Esophagus muscularis mucosa (tissue), 4 donors: ENCODE measurements around the gene ASGR1. TPM values are rescaled to one million over a fixed set of nuclear protein-coding genes. Genes with fewer than 3 reads are reported as not detected.
"Not testable (repeated sequence)": the region's sequence is repeated elsewhere in the genome, so short reads cannot be mapped to it uniquely, and the experiment has no call there.

ENCODE experiments used
- DNase-seq: peaks from one replicate; pipeline ENCODE4 v3.0.0-alpha.2; 2017; ENCODE audit errors: extremely low spot score
- H3K27ac ChIP-seq, 4 donors: fragments of 200-600 bp; sonication (generic); replicated peaks in 1 of 4; 1 replicate in 3 of 4; 2 replicates in 1 of 4; pipeline ENCODE4 v1.5.1; 2016 to 2019; ENCODE audit warnings: mild to moderate bottlenecking in 1 of 4
- H3K27me3 ChIP-seq, 4 donors: fragments of 200-600 bp; sonication (generic); one replicate each; pipeline versions ENCODE4 v1.5.1 to v1.6.0; 2016 to 2019
- H3K36me3 ChIP-seq, 4 donors: fragments of 200-600 bp; sonication (generic); one replicate each; pipeline ENCODE4 v1.5.1; 2016 to 2019
- H3K4me1 ChIP-seq, 4 donors: fragments of 200-600 bp; sonication (generic); one replicate each; pipeline ENCODE4 v1.5.1; 2016 to 2019
- H3K4me3 ChIP-seq, 4 donors: fragments of 200-600 bp; sonication (generic); 1 replicate in 2 of 4; 2 replicates in 2 of 4; pipeline ENCODE4 v1.5.1; 2016 to 2019; ENCODE audit warnings: mild to moderate bottlenecking in 4 of 4, moderate library complexity in 1 of 4
- H3K9me3 ChIP-seq, 4 donors: fragments of 200-600 bp; sonication (generic); 1 replicate in 3 of 4; 2 replicates in 1 of 4; pipeline ENCODE4 v1.5.1; 2016 to 2019
- CTCF ChIP-seq, 3 experiments: fragments of 200-600 bp in 2 of 3; fragments of 450-650 bp in 1 of 3; sonication (generic) in 2 of 3; IDR thresholded peaks; one replicate each; pipeline ENCODE4 v1.5.1; 2017 to 2019; ENCODE audit warnings: antibody characterized with exemption in 3 of 3, mild to moderate bottlenecking in 2 of 3, moderate library complexity in 1 of 3
- EP300 ChIP-seq: sonication (generic); formaldehyde crosslinking; IDR thresholded peaks from one replicate; pipeline ENCODE4 v1.6.1; 2017; ENCODE audit warnings: antibody characterized with exemption
- POLR2A ChIP-seq: fragments of 450-650 bp; IDR thresholded peaks from one replicate; pipeline ENCODE4 v1.6.1; 2017; ENCODE audit warnings: antibody characterized with exemption, moderate library complexity, mild to moderate bottlenecking, low read depth
- POLR2AphosphoS5 ChIP-seq, 2 donors: sonication (generic); formaldehyde crosslinking; IDR thresholded peaks; one replicate each; pipeline ENCODE4 v1.6.1; 2017; ENCODE audit warnings: antibody characterized with exemption in 2 of 2
- WGBS: methylation state at CpG from one replicate; pipeline ENCODE4 v1.1.5; 2018; 5-methylcytosine and 5-hydroxymethylcytosine counted together
- intact Hi-C: fragments of 100-400 bp; cut with DNase I; formaldehyde crosslinking; loops from one replicate; pipeline ENCODE4 v1.15.1; 2023
- total RNA-seq, 4 donors: library from RNA; depleted of rRNA; stranded (reverse); fragments of >200 nt; gene quantifications; one replicate each; pipeline versions ENCODE4 v1.1.0 to v1.2.1, GENCODE V29; 2016

Gene ASGR1
- total RNA-seq, 4 donors from 2014 or later, result 0.52 to 2.5 TPM; not detected in 2

- H3K27ac ChIP-seq, result no peak overlapping the region
- intact Hi-C loops, result no loop called here
- peaks cover 0 to 9% (median 0%) of the 10 kb centered on the region in 4 donors for H3K27me3 ChIP-seq
- H3K4me1 ChIP-seq, result no peaks in the 10 kb centered on the region
- peaks cover 0 to 15% (median 11%) of the 10 kb centered on the region in 4 donors for H3K9me3 ChIP-seq
- no peak overlapping the region for H3K4me3 ChIP-seq
- H3K36me3 ChIP-seq, result no peaks in the 10 kb centered on the region
- WGBS, result 73% methylated on average over 4 of the region's 4 CpGs
- TF ChIP-seq POLR2AphosphoS5 (IDR thresholded peaks at IDR 0.05) (peak in 1 of 2 donors; percentile 12), CTCF (IDR thresholded peaks at IDR 0.05) (no peak), POLR2A (no peak)
- DNase-seq, result no peak
These were observed 11.3 kb downstream of the ASGR1 start for GRCh38 chr17:7167832-7168231.

GRCh38 chr17:7166873-7167272, 12.3 kb downstream of the ASGR1 start:
- 89% methylated on average over 7 of the region's 7 CpGs for WGBS
- H3K27me3 ChIP-seq, result peaks cover 0 to 7% (median 0%) of the 10 kb centered on the region in 4 donors
- no peaks in the 10 kb centered on the region for H3K36me3 ChIP-seq
- intact Hi-C loops, result no loop called here
- H3K4me1 ChIP-seq, result no peaks in the 10 kb centered on the region
- DNase-seq, result no peak
- TF ChIP-seq POLR2A, result no peak
- TF ChIP-seq EP300, result no peak
- no peak for TF ChIP-seq CTCF (IDR thresholded peaks at IDR 0.05)
- no peak for TF ChIP-seq POLR2AphosphoS5 (IDR thresholded peaks at IDR 0.05)
- no peak overlapping the region for H3K4me3 ChIP-seq
- H3K27ac ChIP-seq, result no peak overlapping the region
- H3K9me3 ChIP-seq, result peaks cover 0 to 15% (median 11%) of the 10 kb centered on the region in 4 donors

GRCh38 chr17:7159571-7159970, 19.6 kb downstream of the ASGR1 start:
- H3K36me3 ChIP-seq, H3K9me3 ChIP-seq, DNase-seq, H3K4me1 ChIP-seq, intact Hi-C loops, H3K4me3 ChIP-seq, H3K27ac ChIP-seq: not testable (repeated sequence)
- H3K27me3 ChIP-seq, result peaks cover 0 to 37% (median 0%) of the 10 kb centered on the region in 4 donors
- WGBS, result 72% methylated on average over 10 of the region's 10 CpGs

- H3K4me3 ChIP-seq, H3K36me3 ChIP-seq, H3K9me3 ChIP-seq, H3K27ac ChIP-seq, intact Hi-C loops, DNase-seq, H3K4me1 ChIP-seq: not testable (repeated sequence)
- WGBS, result 90% methylated on average over 10 of the region's 10 CpGs
- H3K27me3 ChIP-seq, result peaks cover 0 to 46% (median 0%) of the 10 kb centered on the region in 4 donors
These were observed 20.7 kb downstream of the ASGR1 start for GRCh38 chr17:7158424-7158823.

GRCh38 chr17:7156342-7156940, 22.7 kb downstream of the ASGR1 start:
- intact Hi-C loops, result no loop called here
- Histone ChIP-seq H3K9me3 (no peaks in the 10 kb centered on the region), H3K4me3 (no peak overlapping the region), H3K4me1 (no peaks in the 10 kb centered on the region), H3K36me3 (no peaks in the 10 kb centered on the region), H3K27ac (no peak overlapping the region), H3K27me3 (peaks cover 0 to 49% (median 0%) of the 10 kb centered on the region in 4 donors)
- TF ChIP-seq POLR2A (no peak), POLR2AphosphoS5 (IDR thresholded peaks at IDR 0.05) (no peak), EP300 (no peak), CTCF (IDR thresholded peaks at IDR 0.05) (no peak)
- DNase-seq, result no peak
- 60% methylated on average over 10 of the region's 10 CpGs for WGBS

GRCh38 chr17:7147772-7148171, 31.4 kb downstream of the ASGR1 start:
- H3K9me3 ChIP-seq, result no peaks in the 10 kb centered on the region
- DNase-seq, result no peak
- H3K4me1 ChIP-seq, result no peaks in the 10 kb centered on the region
- WGBS, result 68% methylated on average over 2 of the region's 3 CpGs
- H3K27ac ChIP-seq, result no peak overlapping the region
- intact Hi-C loops, result no loop called here
- peaks cover 0 to 21% (median 0%) of the 10 kb centered on the region in 4 donors for H3K27me3 ChIP-seq
- H3K36me3 ChIP-seq, result no peaks in the 10 kb centered on the region
- TF ChIP-seq POLR2A (no peak), EP300 (no peak), CTCF (IDR thresholded peaks at IDR 0.05) (no peak), POLR2AphosphoS5 (IDR thresholded peaks at IDR 0.05) (no peak)
- no peak overlapping the region for H3K4me3 ChIP-seq
